ENCODE measurements around the gene KIRREL2. TPM values are rescaled to one million over a fixed set of nuclear protein-coding genes. Genes with fewer than 3 reads are reported as not detected.

KIRREL2 gene
- total and polyA plus RNA-seq, 2 experiments from 2014 or later: 3.6 to 9.9 TPM

GRCh38 chr19:35907377-35907745, 50.6 kb downstream of the KIRREL2 start:
- peaks cover 19% of the 10 kb centered on the region for H3K27me3 Mint-ChIP-seq (ENCODE audit: insufficient read depth, low read depth, poor library complexity)
- H3K4me2 ChIP-seq: no peak overlapping the region
- H3K9me3 Mint-ChIP-seq: no peaks in the 10 kb centered on the region; the same call in 2 of the 3 replicates
- H3K79me2 ChIP-seq (replicated peaks; ENCODE audit: insufficient read depth): no peaks in the 10 kb centered on the region
- peak overlapping the region; percentile 83; the same call in 1 of the 2 replicates for H2AFZ ChIP-seq
- no peaks in the 10 kb centered on the region for H3K9me2 ChIP-seq (ENCODE audit: insufficient read depth)
- no peaks in the 10 kb centered on the region for H3K36me3 ChIP-seq (ENCODE audit: insufficient read depth)
- no peaks in the 10 kb centered on the region for H4K20me1 ChIP-seq (replicated peaks; ENCODE audit: insufficient read depth)
- H3K36me3 Mint-ChIP-seq (ENCODE audit: low read depth): no peaks in the 10 kb centered on the region
- peaks cover 10% of the 10 kb centered on the region; the same call in 1 of the 2 replicates for H3F3A ChIP-seq (replicated peaks; ENCODE audit: low read depth)
- H3K27me3 ChIP-seq (ENCODE audit: insufficient read depth): no peaks in the 10 kb centered on the region
- ATAC-seq: peak; percentile 9
- peaks cover 21% of the 10 kb centered on the region for H3K4me1 ChIP-seq (ENCODE audit: insufficient read depth)
- no peak overlapping the region for H3K27ac ChIP-seq (ENCODE audit: low read depth)
- H3K4me1 Mint-ChIP-seq: peaks cover 33% of the 10 kb centered on the region
- TF ChIP-seq ZNF114 (CRISPR knock-in tag; IDR thresholded peaks at IDR 0.05): no peak
- TF ChIP-seq POLR2AphosphoS5 (IDR thresholded peaks at IDR 0.05; ENCODE audit: low read depth): no peak
- no peak for TF ChIP-seq STAT1 (IDR thresholded peaks at IDR 0.05; ENCODE audit: unreplicated experiment)
- no peak for TF ChIP-seq EZH2 (IDR thresholded peaks at IDR 0.05; ENCODE audit: low read depth, unreplicated experiment)
- no peak for TF ChIP-seq ZNF462 (CRISPR knock-in tag; IDR thresholded peaks at IDR 0.05)
- TF ChIP-seq, protein P1, sequence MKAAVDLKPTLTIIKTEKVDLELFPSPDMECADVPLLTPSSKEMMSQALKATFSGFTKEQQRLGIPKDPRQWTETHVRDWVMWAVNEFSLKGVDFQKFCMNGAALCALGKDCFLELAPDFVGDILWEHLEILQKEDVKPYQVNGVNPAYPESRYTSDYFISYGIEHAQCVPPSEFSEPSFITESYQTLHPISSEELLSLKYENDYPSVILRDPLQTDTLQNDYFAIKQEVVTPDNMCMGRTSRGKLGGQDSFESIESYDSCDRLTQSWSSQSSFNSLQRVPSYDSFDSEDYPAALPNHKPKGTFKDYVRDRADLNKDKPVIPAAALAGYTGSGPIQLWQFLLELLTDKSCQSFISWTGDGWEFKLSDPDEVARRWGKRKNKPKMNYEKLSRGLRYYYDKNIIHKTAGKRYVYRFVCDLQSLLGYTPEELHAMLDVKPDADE (IDR thresholded peaks at IDR 0.05): no peak
- TF ChIP-seq CTCF (conservative IDR thresholded peaks at IDR 0.05; ENCODE audit: low read depth in 2 of 2): no peak
- no peak for TF ChIP-seq JUNB (IDR thresholded peaks at IDR 0.05; ENCODE audit: unreplicated experiment)
- TF ChIP-seq EZH2phosphoT487 (IDR thresholded peaks at IDR 0.05; ENCODE audit: unreplicated experiment): no peak
- no peak for TF ChIP-seq CREB1 (CRISPR knock-in tag; IDR thresholded peaks at IDR 0.05; ENCODE audit: low read depth)
- TF ChIP-seq ZNF331 (CRISPR knock-in tag; IDR thresholded peaks at IDR 0.05; ENCODE audit: low read depth): no peak
- H3K4me3 Mint-ChIP-seq: no peak overlapping the region
- no peak for DNase-seq (ENCODE audit: low spot score)
- H3K4me3 ChIP-seq: no peak overlapping the region
- H3K27ac Mint-ChIP-seq: 0 out of 2 replicates have a peak overlapping the region, but pooled peaks have one; percentile 47
